ENCODE measurements around the gene PREB. TPM values are rescaled to one million over a fixed set of nuclear protein-coding genes. Genes with fewer than 3 reads are reported as not detected.

Gene PREB
- total RNA-seq, 2 experiments from 2014 or later: 12.3 to 12.6 TPM

DNA sequence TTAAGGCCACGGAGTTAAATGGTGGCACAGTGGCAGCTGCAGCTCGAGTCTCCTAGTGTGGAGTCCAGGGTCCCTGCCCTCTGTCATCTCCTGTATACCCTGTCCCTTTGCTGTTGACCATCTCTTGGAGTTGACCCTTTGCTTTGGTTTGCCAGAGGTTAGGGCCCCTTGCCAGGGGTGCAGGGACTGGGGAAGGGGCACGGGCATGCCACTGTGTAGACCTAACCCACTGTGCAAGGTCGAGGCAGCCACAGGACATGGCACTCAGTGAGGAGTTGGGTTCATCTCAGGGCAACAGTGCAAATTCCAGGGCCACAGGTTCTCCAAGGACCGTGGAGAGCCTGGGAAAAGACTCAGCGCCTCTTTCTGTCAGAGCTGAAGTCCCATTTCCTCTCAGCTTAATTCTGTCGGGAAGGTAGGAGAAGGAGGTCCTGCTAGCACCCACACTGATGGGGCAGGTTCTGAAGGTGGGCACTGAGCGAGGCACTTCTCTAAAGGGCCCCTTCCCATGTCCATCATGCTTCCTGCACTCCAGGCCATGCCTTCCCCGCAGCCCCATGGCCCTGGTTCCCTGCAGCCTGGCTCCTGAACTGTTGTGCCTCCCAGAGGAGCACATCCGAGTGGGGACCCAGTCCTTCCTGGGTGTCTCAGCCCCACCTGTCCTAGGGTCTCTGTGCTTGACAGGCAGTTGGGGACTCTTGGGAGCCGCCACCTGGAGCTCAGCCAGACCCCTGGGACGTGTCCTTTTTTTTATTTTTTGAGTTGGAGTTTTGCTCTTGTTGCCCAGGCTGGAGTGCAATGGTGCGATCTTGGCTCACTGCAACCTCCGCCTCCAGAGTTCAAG, 45.1 kb downstream of the PREB start:
- Histone ChIP-seq H3K4me3 (ENCODE audit: low read length) (no peak overlapping the region), H3K27me3 (ENCODE audit: control insufficient read depth in 1 of 2, insufficient read depth in 2 of 2, low read length in 2 of 2) (no peaks in the 10 kb centered on the region), H3K4me1 (ENCODE audit: insufficient read depth, low read length) (peaks cover 34% of the 10 kb centered on the region), H3K9me3 (ENCODE audit: control insufficient read depth in 1 of 2, insufficient read depth in 1 of 2, low read length in 2 of 2) (no peaks in the 10 kb centered on the region), H3K36me3 (ENCODE audit: insufficient read depth, low read length) (no peaks in the 10 kb centered on the region), H3K27ac (ENCODE audit: low read depth in 1 of 2, low read length in 2 of 2) (no peak overlapping the region)
- DNase-seq (no peak), ATAC-seq (ENCODE audit: poor library complexity) (no peak)
- intact Hi-C loops (cut with DNase I, micrococcal nuclease): loop anchor here in 1 of 2 experiments (5.0 kb wide), 2 partner anchors 127 to 283 kb away; partner anchors contain the start of genes EIF2B4 and SNX17
- Mint-ChIP-seq H3K4me3 (peak overlapping the region; percentile 69), H3K27me3 (no peaks in the 10 kb centered on the region), H3K27ac (peak overlapping the region; percentile 20), H3K4me1 (ENCODE audit: low read depth) (peaks cover 25% of the 10 kb centered on the region), H3K9me3 (no peaks in the 10 kb centered on the region), H3K36me3 (ENCODE audit: low read depth) (no peaks in the 10 kb centered on the region)
- ChIA-PET POLR2A (interaction anchor here (1.0 to 10.2 kb wide), 4 partner anchors 18 to 122 kb away, joined by 3 to 113 read pairs (median 8); partner anchors contain the start of genes AGBL5, ATRAID, OST4 and SLC5A6), CTCF (interaction anchor here (0.7 kb wide), 1 partner anchor 44 kb away, joined by 3 read pairs; no protein-coding TSS in a partner anchor)
- TF ChIP-seq, protein P1, sequence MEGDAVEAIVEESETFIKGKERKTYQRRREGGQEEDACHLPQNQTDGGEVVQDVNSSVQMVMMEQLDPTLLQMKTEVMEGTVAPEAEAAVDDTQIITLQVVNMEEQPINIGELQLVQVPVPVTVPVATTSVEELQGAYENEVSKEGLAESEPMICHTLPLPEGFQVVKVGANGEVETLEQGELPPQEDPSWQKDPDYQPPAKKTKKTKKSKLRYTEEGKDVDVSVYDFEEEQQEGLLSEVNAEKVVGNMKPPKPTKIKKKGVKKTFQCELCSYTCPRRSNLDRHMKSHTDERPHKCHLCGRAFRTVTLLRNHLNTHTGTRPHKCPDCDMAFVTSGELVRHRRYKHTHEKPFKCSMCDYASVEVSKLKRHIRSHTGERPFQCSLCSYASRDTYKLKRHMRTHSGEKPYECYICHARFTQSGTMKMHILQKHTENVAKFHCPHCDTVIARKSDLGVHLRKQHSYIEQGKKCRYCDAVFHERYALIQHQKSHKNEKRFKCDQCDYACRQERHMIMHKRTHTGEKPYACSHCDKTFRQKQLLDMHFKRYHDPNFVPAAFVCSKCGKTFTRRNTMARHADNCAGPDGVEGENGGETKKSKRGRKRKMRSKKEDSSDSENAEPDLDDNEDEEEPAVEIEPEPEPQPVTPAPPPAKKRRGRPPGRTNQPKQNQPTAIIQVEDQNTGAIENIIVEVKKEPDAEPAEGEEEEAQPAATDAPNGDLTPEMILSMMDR (IDR thresholded peaks at IDR 0.05): no peak

DNA sequence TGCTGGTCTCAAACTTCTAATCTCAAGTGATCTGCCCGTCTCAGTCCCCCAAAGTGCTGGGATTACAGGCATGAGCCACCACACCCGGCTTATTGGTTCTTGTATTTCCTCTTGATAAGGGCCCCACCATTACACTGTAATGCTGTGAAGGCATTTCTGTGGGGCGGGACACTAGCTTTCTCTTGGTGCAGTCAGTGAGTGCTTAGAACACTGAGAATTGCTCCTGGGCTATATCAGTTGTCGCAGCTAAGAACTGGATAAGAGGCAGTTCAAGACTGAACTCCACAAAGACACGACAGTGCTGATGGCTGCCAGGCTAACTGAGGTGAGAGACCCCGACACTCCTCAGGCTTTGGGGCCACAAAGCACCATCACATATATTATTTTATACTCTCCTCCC, 45.8 kb downstream of the PREB start:
- Mint-ChIP-seq H3K27me3 (no peaks in the 10 kb centered on the region), H3K9me3 (no peaks in the 10 kb centered on the region), H3K4me3 (peak overlapping the region; percentile 69), H3K4me1 (ENCODE audit: low read depth) (peaks cover 25% of the 10 kb centered on the region), H3K36me3 (ENCODE audit: low read depth) (no peaks in the 10 kb centered on the region), H3K27ac (no peak overlapping the region)
- Histone ChIP-seq H3K4me3 (ENCODE audit: low read length) (no peak overlapping the region), H3K9me3 (ENCODE audit: control insufficient read depth in 1 of 2, insufficient read depth in 1 of 2, low read length in 2 of 2) (no peaks in the 10 kb centered on the region), H3K27me3 (ENCODE audit: control insufficient read depth in 1 of 2, insufficient read depth in 2 of 2, low read length in 2 of 2) (no peaks in the 10 kb centered on the region), H3K4me1 (ENCODE audit: insufficient read depth, low read length) (peaks cover 34% of the 10 kb centered on the region), H3K27ac (ENCODE audit: low read depth in 1 of 2, low read length in 2 of 2) (no peak overlapping the region), H3K36me3 (ENCODE audit: insufficient read depth, low read length) (no peaks in the 10 kb centered on the region)
- TF ChIP-seq, protein P1 (IDR thresholded peaks at IDR 0.05): no peak
- CTCF ChIA-PET: no interaction called here
- DNase-seq: no peak
- ATAC-seq (ENCODE audit: poor library complexity): no peak
- intact Hi-C loops (cut with DNase I, micrococcal nuclease): loop anchor here in 1 of 2 experiments (5.0 kb wide), 2 partner anchors 126 to 284 kb away; partner anchors contain the start of genes EIF2B4 and SNX17
- POLR2A ChIA-PET: interaction anchor here (2.8 to 10.2 kb wide), 3 partner anchors 18 to 123 kb away, joined by 12 to 161 read pairs (median 113); partner anchors contain the start of genes AGBL5, ATRAID, OST4 and SLC5A6

DNA sequence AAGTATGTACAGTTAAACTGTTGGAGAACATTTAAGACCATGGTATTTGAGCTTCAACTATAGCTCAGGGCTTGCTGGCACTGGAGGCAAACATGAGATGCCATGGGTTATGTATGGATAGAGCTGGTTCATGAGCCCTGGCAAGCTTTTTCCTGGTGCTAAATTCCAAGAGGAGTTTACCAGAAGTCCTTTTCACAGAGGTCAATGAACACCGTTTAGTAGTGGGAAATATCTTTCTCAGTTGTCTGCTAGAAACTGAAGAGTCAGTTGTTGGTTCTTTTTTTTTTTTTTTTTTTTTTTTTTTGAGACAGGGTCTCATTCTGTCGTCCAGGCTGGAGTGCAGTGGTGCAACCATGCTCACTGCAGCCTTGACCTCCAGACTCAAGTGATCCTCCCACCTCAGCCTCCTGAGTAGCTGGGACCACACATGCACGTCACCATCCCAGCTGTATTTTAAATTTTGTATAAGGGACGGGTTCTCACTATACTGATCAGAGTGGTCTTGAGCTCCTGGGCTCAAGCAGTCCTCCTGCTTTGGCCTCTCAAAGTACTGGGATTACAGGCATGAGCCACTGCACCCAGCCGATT, 46.5 kb downstream of the PREB start:
- ChIA-PET POLR2A (interaction anchor here (1.1 to 10.2 kb wide), 5 partner anchors 18 to 124 kb away, joined by 3 to 161 read pairs (median 12); partner anchors contain the start of genes ABHD1, AGBL5, ATRAID and OST4), CTCF (interaction anchor here (1.3 to 1.5 kb wide), 2 partner anchors 9 to 16 kb away, joined by 4 to 6 read pairs; partner anchors contain the start of gene OST4)
- Mint-ChIP-seq H3K36me3 (ENCODE audit: low read depth) (no peaks in the 10 kb centered on the region), H3K27me3 (no peaks in the 10 kb centered on the region), H3K27ac (no peak overlapping the region), H3K4me3 (peak overlapping the region; percentile 91), H3K9me3 (no peaks in the 10 kb centered on the region), H3K4me1 (ENCODE audit: low read depth) (peaks cover 25% of the 10 kb centered on the region)
- Histone ChIP-seq H3K4me3 (ENCODE audit: low read length) (no peak overlapping the region), H3K27me3 (ENCODE audit: control insufficient read depth in 1 of 2, insufficient read depth in 2 of 2, low read length in 2 of 2) (no peaks in the 10 kb centered on the region), H3K27ac (ENCODE audit: low read depth in 1 of 2, low read length in 2 of 2) (no peak overlapping the region), H3K36me3 (ENCODE audit: insufficient read depth, low read length) (no peaks in the 10 kb centered on the region), H3K9me3 (ENCODE audit: control insufficient read depth in 1 of 2, insufficient read depth in 1 of 2, low read length in 2 of 2) (no peaks in the 10 kb centered on the region), H3K4me1 (ENCODE audit: insufficient read depth, low read length) (peaks cover 34% of the 10 kb centered on the region)
- intact Hi-C loops (cut with DNase I, micrococcal nuclease): loop anchor here in 1 of 2 experiments (2.0 to 5.0 kb wide), 3 partner anchors 125 to 284 kb away; partner anchors contain the start of genes ATRAID, EIF2B4, SLC5A6 and SNX17
- TF ChIP-seq, protein P1 (IDR thresholded peaks at IDR 0.05): no peak
- ATAC-seq (ENCODE audit: poor library complexity): no peak
- DNase-seq: no peak
